ENCODE results near the gene RUVBL2.

The RUVBL2 gene

DNA sequence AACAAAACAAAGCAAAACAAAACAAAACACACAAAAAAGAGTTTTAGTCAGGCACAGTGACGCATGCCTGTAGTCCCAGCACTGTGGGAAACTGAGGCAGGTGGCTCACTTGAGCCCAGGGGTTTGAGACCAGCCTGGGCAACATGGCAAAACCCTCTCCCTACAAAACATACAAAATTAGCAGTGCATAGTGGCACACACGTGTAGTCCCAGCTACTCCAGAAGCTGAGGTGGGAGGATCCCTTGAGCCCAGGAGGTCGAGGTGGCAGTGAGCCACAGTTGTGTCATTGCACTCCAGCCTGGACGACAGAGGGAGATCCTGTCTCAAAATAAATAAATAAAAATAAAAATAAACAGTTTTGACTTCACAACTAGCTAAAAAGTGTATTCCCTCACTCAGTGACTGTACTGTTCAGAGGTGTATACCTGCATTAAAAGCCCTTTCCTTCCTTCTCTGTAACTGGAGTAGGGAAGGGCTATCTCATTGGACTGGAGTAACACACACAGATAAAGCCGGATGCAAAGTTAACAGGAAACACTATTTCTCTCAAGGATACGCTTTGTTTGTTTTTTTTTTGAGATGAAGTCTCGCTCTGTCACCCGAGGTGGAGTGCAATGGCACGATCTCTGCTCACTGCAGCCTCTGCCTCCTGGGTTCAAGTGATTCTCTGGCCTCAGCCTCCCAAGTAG, 42.7 kb upstream of the RUVBL2 start:
- DNase-seq (ENCODE audit: low read depth in 2 of 2), result no peak

GRCh38 chr19:48953141-48953540, 40.5 kb upstream of the RUVBL2 start:
- H3K4me3 ChIP-seq (replicated peaks in 1 of 2; ENCODE audit: low read depth in 2 of 2, low read length in 2 of 2), result no peak overlapping the region
- DNase-seq (ENCODE audit: low read depth in 2 of 2), result no peak
- no peak for TF ChIP-seq CTCF (IDR thresholded peaks at IDR 0.05; ENCODE audit: low read depth, low read length)

More for the DNA sequence above, 42.7 kb upstream of the RUVBL2 start:
- no peak overlapping the region for H3K4me3 ChIP-seq (replicated peaks in 1 of 2; ENCODE audit: low read depth in 2 of 2, low read length in 2 of 2)
- no peak for TF ChIP-seq CTCF (IDR thresholded peaks at IDR 0.05; ENCODE audit: low read depth, low read length)

DNA sequence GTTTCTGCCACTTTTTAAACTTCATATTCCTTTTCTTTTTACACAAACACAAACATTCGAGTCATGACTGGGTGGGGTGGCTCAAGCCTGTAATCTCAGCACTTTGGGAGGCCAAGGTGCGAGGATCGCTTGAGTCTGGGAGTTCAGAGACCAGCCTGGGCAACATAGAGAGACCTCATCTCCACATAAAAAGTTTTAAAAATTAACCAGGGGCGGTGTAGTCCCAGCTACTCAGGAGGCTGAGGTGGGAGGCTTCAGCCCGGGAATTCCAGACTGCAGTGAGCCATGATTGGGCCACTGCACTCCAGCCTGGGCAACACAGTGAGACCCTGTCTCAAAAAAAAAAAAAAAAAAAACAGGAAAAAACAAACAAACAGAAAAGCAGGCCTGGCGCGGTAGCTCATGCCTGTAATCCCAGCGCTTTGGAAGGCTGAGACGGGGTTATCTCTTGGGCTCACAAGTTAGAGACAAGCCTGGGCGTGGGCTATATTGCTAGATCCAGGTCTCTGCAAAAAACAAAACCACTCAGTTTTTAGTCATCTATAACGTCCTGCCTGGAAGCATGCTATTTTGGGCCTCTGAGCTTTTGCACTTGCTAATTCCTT, 39.6 kb upstream of the RUVBL2 start:
- peak overlapping the region; percentile 25 to 97 for H3K4me3 ChIP-seq (replicated peaks in 1 of 2; ENCODE audit: low read depth in 2 of 2, low read length in 2 of 2)
- no peak for TF ChIP-seq CTCF (IDR thresholded peaks at IDR 0.05; ENCODE audit: low read depth, low read length)
- no peak for DNase-seq (ENCODE audit: low read depth in 2 of 2)

DNA sequence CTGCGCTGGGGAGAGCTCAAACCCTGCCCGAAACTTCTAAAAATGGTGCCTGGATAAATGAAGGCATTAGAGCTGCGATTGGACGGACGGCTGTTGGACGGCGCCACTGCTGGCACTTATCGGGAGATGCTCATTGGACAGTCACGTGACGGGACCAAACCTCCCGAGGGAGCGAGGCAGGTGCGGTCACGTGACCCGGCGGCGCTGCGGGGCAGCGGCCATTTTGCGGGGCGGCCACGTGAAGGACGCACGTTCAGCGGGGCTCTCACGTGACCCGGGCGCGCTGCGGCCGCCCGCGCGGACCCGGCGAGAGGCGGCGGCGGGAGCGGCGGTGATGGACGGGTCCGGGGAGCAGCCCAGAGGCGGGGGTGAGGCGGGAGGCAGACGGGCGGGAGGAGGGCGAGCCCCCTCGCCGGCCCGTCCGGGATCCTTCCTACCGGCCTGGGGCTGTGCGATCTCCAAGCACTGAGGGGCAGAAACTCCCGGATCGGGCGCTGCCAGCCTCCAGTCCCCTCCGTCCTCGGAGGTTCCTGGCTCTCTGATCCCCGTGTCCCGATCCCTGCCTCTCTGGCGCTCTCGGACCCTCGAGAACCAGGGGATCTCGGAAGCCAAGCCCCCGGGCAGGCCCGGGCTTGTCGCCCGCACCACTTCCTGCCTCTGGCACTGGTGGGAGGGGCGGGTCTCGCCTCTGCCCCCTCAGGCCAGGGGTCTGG, 38.9 kb upstream of the RUVBL2 start, which contains the start of gene BAX:
Gene BAX (plus strand): TSS at position 281 of the 713 bp plus-strand sequence. CDS start 54 bp downstream, at position 335.
- peak; percentile 97 for DNase-seq (ENCODE audit: low read depth in 2 of 2)
- no peak for TF ChIP-seq CTCF (IDR thresholded peaks at IDR 0.05; ENCODE audit: low read depth, low read length)
- H3K4me3 ChIP-seq (replicated peaks in 1 of 2; ENCODE audit: low read depth in 2 of 2, low read length in 2 of 2), result peak within 1 kb of the TSS; percentile 97

DNA sequence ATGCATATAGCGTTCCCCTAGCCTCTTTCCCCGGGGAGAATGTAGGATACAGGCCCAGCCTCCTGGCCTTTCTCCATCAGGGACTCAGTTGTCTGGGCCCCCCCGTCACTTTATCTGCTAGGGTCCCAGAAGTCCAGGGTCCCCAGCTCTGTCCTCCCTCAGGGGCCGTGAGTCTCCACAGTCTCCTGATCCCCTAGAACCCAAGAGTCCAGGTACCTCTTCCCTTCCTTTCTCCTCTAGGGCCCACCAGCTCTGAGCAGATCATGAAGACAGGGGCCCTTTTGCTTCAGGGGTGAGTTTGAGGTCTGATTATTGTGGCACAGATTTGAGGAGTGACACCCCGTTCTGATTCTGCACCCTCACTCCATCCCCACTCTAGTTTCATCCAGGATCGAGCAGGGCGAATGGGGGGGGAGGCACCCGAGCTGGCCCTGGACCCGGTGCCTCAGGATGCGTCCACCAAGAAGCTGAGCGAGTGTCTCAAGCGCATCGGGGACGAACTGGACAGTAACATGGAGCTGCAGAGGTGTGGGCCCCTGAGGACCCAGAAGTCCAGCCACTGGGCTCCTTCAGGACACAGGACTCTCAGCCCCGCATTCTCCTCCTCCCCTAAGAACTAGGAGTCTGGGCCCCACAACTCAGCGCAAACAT, 38.3 kb upstream of the RUVBL2 start:
- H3K4me3 ChIP-seq (replicated peaks in 1 of 2; ENCODE audit: low read depth in 2 of 2, low read length in 2 of 2), result peak overlapping the region; percentile 97
- no peak for TF ChIP-seq CTCF (IDR thresholded peaks at IDR 0.05; ENCODE audit: low read depth, low read length)
- no peak for DNase-seq (ENCODE audit: low read depth in 2 of 2)

DNA sequence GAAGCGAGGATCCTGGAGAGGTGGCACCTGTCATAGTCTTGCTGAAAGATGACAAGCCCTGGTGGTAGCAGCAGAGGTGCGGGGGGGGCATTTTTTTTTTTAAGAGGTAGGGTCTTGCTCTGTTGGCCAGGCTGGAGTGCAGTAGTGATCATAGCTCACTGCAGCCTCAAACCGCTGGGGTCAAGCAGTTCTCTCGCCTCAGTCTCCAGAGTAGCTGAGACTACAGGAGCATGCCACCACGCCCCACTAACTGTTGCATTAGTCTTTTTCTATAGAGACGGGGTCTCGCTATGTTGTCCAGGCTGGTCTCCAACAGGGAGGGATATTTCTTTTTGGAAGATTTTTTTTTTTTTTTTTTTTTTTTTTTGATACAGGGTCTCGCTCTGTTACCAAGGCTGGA, 35.7 kb upstream of the RUVBL2 start:
- DNase-seq (ENCODE audit: low read depth in 2 of 2), result no peak
- H3K4me3 ChIP-seq (replicated peaks in 1 of 2; ENCODE audit: low read depth in 2 of 2, low read length in 2 of 2), result no peak overlapping the region
- TF ChIP-seq CTCF (IDR thresholded peaks at IDR 0.05; ENCODE audit: low read depth, low read length), result no peak
